Neural crest cell (in vitro differentiated cells): ENCODE results near the gene TDRD12. TPM values are rescaled to one million over a fixed set of nuclear protein-coding genes. Genes with fewer than 3 reads are reported as not detected.
A peak's percentile ranks its signal among the peaks of the same experiment; 100 is the strongest.

Source experiments
- DNase-seq: peaks from one replicate; pipeline ENCODE4 v3.0.0; 2021; ENCODE audit warnings: low read depth, mixed read lengths, low spot score
- H3K27ac Mint-ChIP-seq: one replicate; pipeline ENCODE4 v1.8.0; 2021; ENCODE audit warnings: mild to moderate bottlenecking, mixed read lengths; ENCODE audit not compliant: unreplicated experiment
- H3K27me3 Mint-ChIP-seq: 2 replicates; pipeline ENCODE4 v1.8.0; 2021; ENCODE audit warnings: low read depth, mild to moderate bottlenecking, mixed read lengths
- H3K36me3 Mint-ChIP-seq: 2 replicates; pipeline ENCODE4 v1.8.0; 2021; ENCODE audit warnings: low read depth, mild to moderate bottlenecking, mixed read lengths
- H3K4me1 Mint-ChIP-seq: 2 replicates; pipeline ENCODE4 v1.8.0; 2021; ENCODE audit warnings: mixed read lengths
- H3K4me3 Mint-ChIP-seq: one replicate; pipeline ENCODE4 v1.8.0; 2021; ENCODE audit warnings: mild to moderate bottlenecking, mixed read lengths
- H3K9me3 Mint-ChIP-seq: 2 replicates; pipeline ENCODE4 v1.8.0; 2021; ENCODE audit warnings: mixed read lengths
- total RNA-seq: library from RNA; stranded (reverse); gene quantifications from 2 replicates; pipeline ENCODE4 v1.2.1, GENCODE V29; 2021
- TF ChIP-seq, protein P1 (sequence below): fragments of 200-600 bp; sonication (generic); conservative IDR thresholded peaks from 2 replicates; pipeline ENCODE4 v1.5.0; 2021; ENCODE audit warnings: antibody characterized with exemption, mild to moderate bottlenecking

TDRD12 gene
- total RNA-seq, 1 donor from 2014 or later: 0.21 TPM

- peak overlapping the region; percentile 38 for H3K27ac Mint-ChIP-seq
- no peak overlapping the region for H3K4me3 Mint-ChIP-seq
- no peaks in the 10 kb centered on the region for H3K9me3 Mint-ChIP-seq
- no peak for DNase-seq
- H3K27me3 Mint-ChIP-seq: peaks cover 6% of the 10 kb centered on the region
- no peaks in the 10 kb centered on the region for H3K36me3 Mint-ChIP-seq
- H3K4me1 Mint-ChIP-seq: peaks cover 10% of the 10 kb centered on the region
- TF ChIP-seq, protein P1, sequence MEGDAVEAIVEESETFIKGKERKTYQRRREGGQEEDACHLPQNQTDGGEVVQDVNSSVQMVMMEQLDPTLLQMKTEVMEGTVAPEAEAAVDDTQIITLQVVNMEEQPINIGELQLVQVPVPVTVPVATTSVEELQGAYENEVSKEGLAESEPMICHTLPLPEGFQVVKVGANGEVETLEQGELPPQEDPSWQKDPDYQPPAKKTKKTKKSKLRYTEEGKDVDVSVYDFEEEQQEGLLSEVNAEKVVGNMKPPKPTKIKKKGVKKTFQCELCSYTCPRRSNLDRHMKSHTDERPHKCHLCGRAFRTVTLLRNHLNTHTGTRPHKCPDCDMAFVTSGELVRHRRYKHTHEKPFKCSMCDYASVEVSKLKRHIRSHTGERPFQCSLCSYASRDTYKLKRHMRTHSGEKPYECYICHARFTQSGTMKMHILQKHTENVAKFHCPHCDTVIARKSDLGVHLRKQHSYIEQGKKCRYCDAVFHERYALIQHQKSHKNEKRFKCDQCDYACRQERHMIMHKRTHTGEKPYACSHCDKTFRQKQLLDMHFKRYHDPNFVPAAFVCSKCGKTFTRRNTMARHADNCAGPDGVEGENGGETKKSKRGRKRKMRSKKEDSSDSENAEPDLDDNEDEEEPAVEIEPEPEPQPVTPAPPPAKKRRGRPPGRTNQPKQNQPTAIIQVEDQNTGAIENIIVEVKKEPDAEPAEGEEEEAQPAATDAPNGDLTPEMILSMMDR: no peak
These were observed 94.4 kb downstream of the TDRD12 start for GRCh38 chr19:32813862-32814425.

- Mint-ChIP-seq H3K9me3 (no peaks in the 10 kb centered on the region), H3K27ac (no peak overlapping the region), H3K27me3 (peaks cover 3% of the 10 kb centered on the region), H3K4me3 (no peak overlapping the region), H3K4me1 (peaks cover 12% of the 10 kb centered on the region), H3K36me3 (no peaks in the 10 kb centered on the region)
- TF ChIP-seq, protein P1: no peak
- no peak for DNase-seq
These were observed 95.1 kb downstream of the TDRD12 start for GRCh38 chr19:32814624-32815023.

DNA sequence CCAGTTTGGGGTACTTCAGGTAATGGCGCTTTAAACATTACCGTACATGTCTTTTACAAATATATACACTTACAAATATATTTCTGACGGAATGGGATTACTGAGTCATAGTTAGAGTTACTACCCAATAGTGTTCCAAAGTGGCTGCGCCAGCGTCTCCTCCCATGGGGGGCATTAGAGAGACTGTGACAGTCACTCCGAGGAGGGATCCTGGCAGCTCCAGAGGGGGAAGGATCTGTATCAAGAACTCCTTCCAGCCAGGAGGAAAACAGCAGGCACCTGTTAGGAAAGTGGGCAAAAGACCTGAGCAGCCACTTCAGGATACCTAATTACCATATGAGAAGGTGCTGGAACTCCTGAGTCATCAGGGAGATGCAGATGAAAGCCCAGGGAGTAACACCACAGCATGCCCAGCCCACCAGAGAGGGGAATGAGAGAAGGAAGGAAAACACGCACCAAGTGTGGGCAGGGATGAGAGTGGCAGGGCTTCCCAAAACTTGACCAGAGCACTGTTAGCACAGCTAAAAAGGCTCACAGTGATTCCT, 97.1 kb downstream of the TDRD12 start:
- Mint-ChIP-seq H3K9me3 (no peaks in the 10 kb centered on the region), H3K4me1 (peaks cover 19% of the 10 kb centered on the region), H3K27me3 (peaks cover 7% of the 10 kb centered on the region), H3K27ac (peak overlapping the region; percentile 45), H3K4me3 (no peak overlapping the region), H3K36me3 (no peaks in the 10 kb centered on the region)
- TF ChIP-seq, protein P1: no peak
- DNase-seq: no peak

DNA sequence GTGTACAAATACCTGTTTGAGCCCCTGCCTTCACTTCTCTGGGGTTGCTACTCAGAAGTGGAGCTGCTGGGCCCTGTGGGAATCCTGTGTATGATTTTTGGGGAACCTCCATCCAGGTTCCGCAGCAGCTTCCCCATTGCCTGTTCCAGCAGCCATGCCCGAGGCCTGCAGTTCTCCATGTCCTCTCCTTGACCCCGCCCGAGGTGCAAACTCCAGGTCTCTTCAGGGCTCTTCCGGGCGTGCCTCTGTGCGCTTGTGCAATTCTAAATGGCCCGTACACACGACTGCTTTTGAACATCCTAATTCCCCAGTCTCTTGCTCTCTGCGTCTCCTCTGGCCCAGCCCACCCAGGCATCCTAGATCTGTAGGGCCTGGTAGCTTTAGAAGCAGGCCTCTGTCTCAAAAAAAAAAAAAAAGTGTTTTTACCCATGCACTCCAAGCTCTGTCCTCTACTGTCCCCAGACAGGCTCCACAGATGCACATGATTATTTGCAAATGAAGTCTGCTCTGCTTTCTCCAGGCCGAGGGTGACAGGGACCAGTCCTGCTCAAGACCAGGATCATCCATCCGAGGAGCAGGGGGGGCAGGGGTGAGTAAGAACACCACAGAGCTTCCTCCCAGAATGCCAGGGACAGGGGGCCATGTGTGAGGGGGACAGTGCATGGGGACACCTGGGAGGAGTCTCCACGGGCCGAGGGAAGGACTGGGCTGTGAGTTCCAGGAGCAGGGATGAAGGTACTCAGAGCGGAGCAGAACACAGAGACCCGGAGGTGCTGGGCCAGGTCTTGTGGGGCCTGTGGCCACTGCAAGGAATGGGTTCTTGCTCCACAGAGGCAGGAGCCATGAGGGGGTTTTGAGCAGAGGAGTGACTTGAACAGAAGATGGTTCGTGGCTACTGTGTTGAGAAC, 98.3 kb downstream of the TDRD12 start:
- Mint-ChIP-seq H3K4me1 (peaks cover 21% of the 10 kb centered on the region), H3K27ac (no peak overlapping the region), H3K4me3 (no peak overlapping the region), H3K27me3 (peaks cover 7% of the 10 kb centered on the region), H3K9me3 (no peaks in the 10 kb centered on the region), H3K36me3 (no peaks in the 10 kb centered on the region)
- DNase-seq: no peak
- TF ChIP-seq, protein P1: no peak

- Mint-ChIP-seq H3K4me1 (peaks cover 22% of the 10 kb centered on the region), H3K27me3 (peaks cover 7% of the 10 kb centered on the region), H3K27ac (no peak overlapping the region), H3K36me3 (no peaks in the 10 kb centered on the region), H3K4me3 (no peak overlapping the region), H3K9me3 (no peaks in the 10 kb centered on the region)
- TF ChIP-seq, protein P1: no peak
- DNase-seq: no peak
These were observed 99.0 kb downstream of the TDRD12 start for GRCh38 chr19:32818536-32818935.
